SU-DHL-6 (cell line): Measurements from ENCODE around the gene MMP24.

Source experiments
- H2AFZ ChIP-seq: fragments of 200-600 bp; sonication (generic); 2 replicates; pipeline ENCODE4 v1.6.1; 2014; ENCODE audit warnings: low read depth, mild to moderate bottlenecking, moderate library complexity, mixed read lengths, antibody characterized with exemption, low read length; ENCODE audit not compliant: severe bottlenecking
- H3F3A ChIP-seq: fragments of 200-600 bp; shearing (Covaris generic); 2 replicates; pipeline ENCODE4 v1.6.0; 2016; ENCODE audit warnings: antibody characterized with exemption, mild to moderate bottlenecking; ENCODE audit not compliant: insufficient read depth
- H3K27ac ChIP-seq: fragments of 200-600 bp; sonication (generic); 2 replicates; pipeline ENCODE4 v1.5.1; 2016; ENCODE audit warnings: low read depth, mild to moderate bottlenecking, low read length, moderate library complexity, mixed read lengths
- H3K27me3 ChIP-seq: fragments of 200-600 bp; sonication (generic), shearing (Covaris generic); 2 replicates; pipeline ENCODE4 v1.6.0; 2014; ENCODE audit warnings: mild to moderate bottlenecking, low read length
- H3K36me3 ChIP-seq: fragments of 200-600 bp; sonication (generic); 2 replicates; pipeline ENCODE4 v1.6.1; 2014; ENCODE audit warnings: mild to moderate bottlenecking, low read length, mixed read lengths
- H3K4me2 ChIP-seq: fragments of 300-600, 200-600 bp; shearing (Covaris generic), sonication (generic); 2 replicates; pipeline ENCODE4 v1.6.0; 2014; ENCODE audit warnings: low read length, low read depth, mild to moderate bottlenecking; ENCODE audit not compliant: poor library complexity, severe bottlenecking
- H3K4me3 ChIP-seq: fragments of 200-600 bp; sonication (generic); 2 replicates; pipeline ENCODE4 v1.5.1; 2014; ENCODE audit warnings: antibody characterized with exemption, low read length, mild to moderate bottlenecking, mixed read lengths; ENCODE audit not compliant: insufficient read depth, poor library complexity, severe bottlenecking
- H3K79me2 ChIP-seq: fragments of 200-600 bp; sonication (generic); 2 replicates; pipeline ENCODE4 v1.6.1; 2014; ENCODE audit warnings: mild to moderate bottlenecking, low read length, moderate library complexity; ENCODE audit not compliant: insufficient read depth
- H3K9ac ChIP-seq: fragments of 200-600 bp; sonication (generic); 2 replicates; pipeline ENCODE4 v1.7.0; 2014; ENCODE audit warnings: mild to moderate bottlenecking, low read length
- H3K9me2 ChIP-seq: fragments of 200-600 bp; sonication (generic); replicated peaks from 2 replicates; pipeline ENCODE4 v1.6.1; 2014; ENCODE audit warnings: low read length; ENCODE audit not compliant: insufficient read depth
- H3K9me3 ChIP-seq: fragments of 200-600 bp; sonication (generic); 2 replicates; pipeline ENCODE4 v1.6.1; 2014; ENCODE audit warnings: low read length, mixed read lengths; ENCODE audit not compliant: insufficient read depth
- H4K20me1 ChIP-seq: fragments of 200-600 bp; sonication (generic); 2 replicates; pipeline ENCODE4 v1.6.1; 2014; ENCODE audit warnings: low read depth, mild to moderate bottlenecking, antibody characterized with exemption, low read length, moderate library complexity, mixed read lengths
- CTCF ChIP-seq: fragments of 200-600 bp; sonication (generic); IDR thresholded peaks from one replicate; pipeline ENCODE4 v1.5.1; 2017; ENCODE audit warnings: antibody characterized with exemption, mild to moderate bottlenecking, low read length, moderate library complexity; ENCODE audit not compliant: insufficient read depth, poor library complexity, severe bottlenecking
- EZH2phosphoT487 ChIP-seq: fragments of 200-600 bp; sonication (generic), shearing (Covaris generic); conservative IDR thresholded peaks from 2 replicates; pipeline ENCODE4 v1.6.1; 2018; ENCODE audit warnings: mild to moderate bottlenecking, antibody characterized with exemption, low read length, moderate library complexity, mixed read lengths

Gene MMP24

GRCh38 chr20:35263532-35264341 is 37.2 kb downstream of the MMP24 start:
- H3K79me2 ChIP-seq, result no peaks in the 10 kb centered on the region
- no peak overlapping the region for H3K27ac ChIP-seq
- no peaks in the 10 kb centered on the region for H3K27me3 ChIP-seq
- H3K9ac ChIP-seq, result no peak overlapping the region
- H2AFZ ChIP-seq, result no peak overlapping the region
- no peaks in the 10 kb centered on the region for H3K36me3 ChIP-seq
- H3F3A ChIP-seq, result no peaks in the 10 kb centered on the region
- H3K4me3 ChIP-seq, result no peak overlapping the region
- TF ChIP-seq EZH2phosphoT487, result no peak
- no peak for TF ChIP-seq CTCF
- no peaks in the 10 kb centered on the region for H3K9me3 ChIP-seq
- H4K20me1 ChIP-seq, result no peaks in the 10 kb centered on the region
- H3K4me2 ChIP-seq, result no peak overlapping the region
- H3K9me2 ChIP-seq, result no peaks in the 10 kb centered on the region

- Histone ChIP-seq H3K9ac (no peak overlapping the region), H4K20me1 (no peaks in the 10 kb centered on the region), H2AFZ (no peak overlapping the region), H3K4me3 (no peak overlapping the region), H3K79me2 (no peaks in the 10 kb centered on the region), H3F3A (no peaks in the 10 kb centered on the region), H3K9me3 (no peaks in the 10 kb centered on the region), H3K4me2 (no peak overlapping the region), H3K27ac (no peak overlapping the region), H3K27me3 (no peaks in the 10 kb centered on the region), H3K9me2 (no peaks in the 10 kb centered on the region), H3K36me3 (no peaks in the 10 kb centered on the region)
- TF ChIP-seq EZH2phosphoT487 (no peak), CTCF (no peak)
Observed at GRCh38 chr20:35264755-35265154, 38.3 kb downstream of the MMP24 start.

- no peak overlapping the region for H2AFZ ChIP-seq
- no peaks in the 10 kb centered on the region for H3K9me2 ChIP-seq
- no peak overlapping the region for H3K9ac ChIP-seq
- H3K4me2 ChIP-seq, result no peak overlapping the region
- no peaks in the 10 kb centered on the region for H3K36me3 ChIP-seq
- no peaks in the 10 kb centered on the region for H3K27me3 ChIP-seq
- no peaks in the 10 kb centered on the region for H3K9me3 ChIP-seq
- TF ChIP-seq CTCF, result no peak
- H3K4me3 ChIP-seq, result no peak overlapping the region
- no peaks in the 10 kb centered on the region for H4K20me1 ChIP-seq
- no peaks in the 10 kb centered on the region for H3F3A ChIP-seq
- H3K27ac ChIP-seq, result no peak overlapping the region
- H3K79me2 ChIP-seq, result no peaks in the 10 kb centered on the region
Observed at GRCh38 chr20:35267092-35267491, 40.6 kb downstream of the MMP24 start.
